ENCODE measurements around the gene ZC3H18. TPM values are rescaled to one million over a fixed set of nuclear protein-coding genes. Genes with fewer than 3 reads are reported as not detected.

Gene ZC3H18
- total RNA-seq (2022) (34.4 and 40.5 TPM in 2 replicates), Bru-seq, nascent RNA (percentile 64 among the genes with signal in this experiment), BruChase-seq, experiment 1, labeled RNA remaining after a 6-hour chase (percentile 64 among the genes with signal in this experiment), BruChase-seq, experiment 2, labeled RNA remaining after a 2-hour chase (percentile 62 among the genes with signal in this experiment)
- long read RNA-seq, transcript ZC3H18-202 (19 exons, 3,211 nt): minor isoform, 17 of 82 reads
- long read RNA-seq, transcript ZC3H18-201 (18 exons, 3,729 nt): major isoform, 25 of 82 reads
- long read RNA-seq, partial matches to known transcripts: 23 of 82 reads
- long read RNA-seq, other reads (novel, unspliced or antisense): 17 of 82 reads

- TF ChIP-seq CTCF (IDR thresholded peaks at IDR 0.05; ENCODE audit: unreplicated experiment): no peak
- H3K9me3 Mint-ChIP-seq (ENCODE audit: unreplicated experiment): no peaks in the 10 kb centered on the region
- no TSS peak for BruUV-seq (replicated peaks)
- ChIA-PET POLR2A (interaction anchor here (0.5 to 2.6 kb wide), 24 partner anchors 9 to 804 kb away, joined by 3 to 14 read pairs (median 4); partner anchors contain the start of genes BANP, CTU2, KLHDC4 and PIEZO1), CTCF (interaction anchor here (0.5 to 1.1 kb wide), 7 partner anchors 8 to 793 kb away, joined by 3 to 4 read pairs (median 3); no protein-coding TSS in a partner anchor)
- no peaks in the 10 kb centered on the region for H3K4me1 Mint-ChIP-seq (ENCODE audit: insufficient read depth, unreplicated experiment)
- H3K36me3 Mint-ChIP-seq (ENCODE audit: insufficient read depth, unreplicated experiment): peaks cover 12% of the 10 kb centered on the region
- intact Hi-C loops (cut with micrococcal nuclease): no loop called here
- H3K27me3 Mint-ChIP-seq (ENCODE audit: insufficient read depth, unreplicated experiment): no peaks in the 10 kb centered on the region
- peak within 1 kb of the TSS; percentile 80 for H3K4me3 Mint-ChIP-seq (ENCODE audit: unreplicated experiment)
- peak within 1 kb of the TSS; percentile 75 for H3K27ac Mint-ChIP-seq (ENCODE audit: low read depth, unreplicated experiment)
- DNase-seq (ENCODE audit: unreplicated experiment): peak; percentile 95
Measured at GRCh38 chr16:88569985-88570690, at the start of gene ZC3H18. Gene ZC3H18, plus strand, starts transcription at chr16:88570403. Its CDS starts 6,721 bp downstream, at chr16:88577124.

GRCh38 chr16:88521674-88522073, 48.5 kb upstream of the ZC3H18 start:
- ChIA-PET POLR2A (no interaction called here), CTCF (no interaction called here)
- TF ChIP-seq CTCF (IDR thresholded peaks at IDR 0.05; ENCODE audit: unreplicated experiment): no peak
- intact Hi-C loops (cut with micrococcal nuclease): no loop called here
- H3K36me3 Mint-ChIP-seq (ENCODE audit: insufficient read depth, unreplicated experiment): peaks cover 4% of the 10 kb centered on the region
- H3K4me1 Mint-ChIP-seq (ENCODE audit: insufficient read depth, unreplicated experiment): no peaks in the 10 kb centered on the region
- H3K27ac Mint-ChIP-seq (ENCODE audit: low read depth, unreplicated experiment): no peak overlapping the region
- no peaks in the 10 kb centered on the region for H3K27me3 Mint-ChIP-seq (ENCODE audit: insufficient read depth, unreplicated experiment)
- peaks cover 34% of the 10 kb centered on the region for H3K9me3 Mint-ChIP-seq (ENCODE audit: unreplicated experiment)
- H3K4me3 Mint-ChIP-seq (ENCODE audit: unreplicated experiment): no peak overlapping the region
- BruUV-seq (replicated peaks): no TSS peak
- DNase-seq (ENCODE audit: unreplicated experiment): no peak

GRCh38 chr16:88522276-88522949, 47.8 kb upstream of the ZC3H18 start:
- no TSS peak for BruUV-seq (replicated peaks)
- intact Hi-C loops (cut with micrococcal nuclease): no loop called here
- Mint-ChIP-seq H3K4me1 (ENCODE audit: insufficient read depth, unreplicated experiment) (no peaks in the 10 kb centered on the region), H3K27me3 (ENCODE audit: insufficient read depth, unreplicated experiment) (no peaks in the 10 kb centered on the region), H3K9me3 (ENCODE audit: unreplicated experiment) (peaks cover 30% of the 10 kb centered on the region), H3K4me3 (ENCODE audit: unreplicated experiment) (no peak overlapping the region), H3K27ac (ENCODE audit: low read depth, unreplicated experiment) (no peak overlapping the region), H3K36me3 (ENCODE audit: insufficient read depth, unreplicated experiment) (peaks cover 4% of the 10 kb centered on the region)
- ChIA-PET CTCF (no interaction called here), POLR2A (interaction anchor here (0.7 kb wide), 1 partner anchor 391 kb away, joined by 3 read pairs; no protein-coding TSS in a partner anchor)
- no peak for TF ChIP-seq CTCF (IDR thresholded peaks at IDR 0.05; ENCODE audit: unreplicated experiment)
- DNase-seq (ENCODE audit: unreplicated experiment): no peak

Data from MCF 10A (cell line).